ENCODE data around the gene SOX8. TPM values are rescaled to one million over a fixed set of nuclear protein-coding genes. Genes with fewer than 3 reads are reported as not detected.

SOX8 gene
- total and polyA plus RNA-seq, 2 experiments from 2014 or later, result 5.7 to 26.2 TPM

GRCh38 chr16:962366-962765 lies 19.2 kb upstream of the SOX8 start (continued):
- TF ChIP-seq ZNF462 (CRISPR knock-in tag; IDR thresholded peaks at IDR 0.05) (no peak), POLR2AphosphoS5 (IDR thresholded peaks at IDR 0.05; ENCODE audit: low read depth) (no peak), STAT1 (IDR thresholded peaks at IDR 0.05; ENCODE audit: unreplicated experiment) (no peak), EZH2phosphoT487 (IDR thresholded peaks at IDR 0.05; ENCODE audit: unreplicated experiment) (no peak), NANOG (IDR thresholded peaks at IDR 0.05; ENCODE audit: borderline replicate concordance) (no peak)

- no peaks in the 10 kb centered on the region for H3K79me2 ChIP-seq (replicated peaks; ENCODE audit: insufficient read depth)
- Mint-ChIP-seq H3K9me3 (peaks cover 11% of the 10 kb centered on the region; the same call in 2 of the 3 replicates), H3K27me3 (ENCODE audit: insufficient read depth, low read depth, poor library complexity) (peaks cover 12% of the 10 kb centered on the region), H3K4me3 (no peak overlapping the region), H3K36me3 (ENCODE audit: low read depth) (peaks cover 6% of the 10 kb centered on the region; the same call in 1 of the 3 replicates), H3K27ac (no peak overlapping the region), H3K4me1 (no peaks in the 10 kb centered on the region)
- H3F3A ChIP-seq (replicated peaks; ENCODE audit: low read depth), result no peaks in the 10 kb centered on the region
- no peaks in the 10 kb centered on the region for H3K36me3 ChIP-seq (ENCODE audit: insufficient read depth)
- H3K9me2 ChIP-seq (ENCODE audit: insufficient read depth), result no peaks in the 10 kb centered on the region
- H3K27me3 ChIP-seq (ENCODE audit: insufficient read depth), result no peaks in the 10 kb centered on the region
- H4K20me1 ChIP-seq (replicated peaks; ENCODE audit: insufficient read depth), result 0 out of 2 replicates have a peak, but pooled peaks cover under 1% of the 10 kb centered on the region
- DNase-seq (ENCODE audit: low spot score), result no peak
- no peak overlapping the region for H3K4me2 ChIP-seq
- H3K27ac ChIP-seq (ENCODE audit: low read depth), result no peak overlapping the region
- no peaks in the 10 kb centered on the region for H3K4me1 ChIP-seq (ENCODE audit: insufficient read depth)
- H2AFZ ChIP-seq, result no peak overlapping the region
- no peak for ATAC-seq
- no peak overlapping the region for H3K4me3 ChIP-seq
- no peak for TF ChIP-seq CTCF (conservative IDR thresholded peaks at IDR 0.05; ENCODE audit: low read depth in 2 of 2)
- TF ChIP-seq REST (IDR thresholded peaks at IDR 0.05; ENCODE audit: unreplicated experiment), result no peak
- no peak for TF ChIP-seq ETS1 (IDR thresholded peaks at IDR 0.05)
- TF ChIP-seq ZNF331 (CRISPR knock-in tag; IDR thresholded peaks at IDR 0.05; ENCODE audit: low read depth), result no peak
- TF ChIP-seq ZNF114 (CRISPR knock-in tag; IDR thresholded peaks at IDR 0.05), result no peak
- TF ChIP-seq EZH2 (IDR thresholded peaks at IDR 0.05; ENCODE audit: low read depth, unreplicated experiment), result no peak
- no peak for TF ChIP-seq NANOG (IDR thresholded peaks at IDR 0.05; ENCODE audit: borderline replicate concordance)
Observed at GRCh38 chr16:962901-963814, 18.4 kb upstream of the SOX8 start.
